Activated naive CD8-positive, alpha-beta T cell treated with anti-CD3 and anti-CD28 coated beads for 36 hours (primary cell): ENCODE measurements around the gene KRTAP12-3. TPM values are rescaled to one million over a fixed set of nuclear protein-coding genes. Genes with fewer than 3 reads are reported as not detected.
"Not testable (repeated sequence)": the region's sequence is repeated elsewhere in the genome, so short reads cannot be mapped to it uniquely, and the experiment has no call there.

ENCODE experiments used
- DNase-seq: peaks from one replicate; pipeline ENCODE4 v3.0.0; 2021
- H3K27ac Mint-ChIP-seq: one replicate; pipeline ENCODE4 v1.8.0; 2022; ENCODE audit warnings: mild to moderate bottlenecking, moderate library complexity, mixed read lengths
- H3K27me3 Mint-ChIP-seq: one replicate; pipeline ENCODE4 v1.8.0; 2022; ENCODE audit warnings: mild to moderate bottlenecking, mixed read lengths
- H3K36me3 Mint-ChIP-seq: one replicate; pipeline ENCODE4 v1.8.0; 2021; ENCODE audit warnings: mild to moderate bottlenecking, mixed read lengths
- H3K4me1 Mint-ChIP-seq: one replicate; pipeline ENCODE4 v1.8.0; 2021; ENCODE audit warnings: mixed read lengths
- H3K4me3 Mint-ChIP-seq: one replicate; pipeline ENCODE4 v1.8.0; 2022; ENCODE audit warnings: mild to moderate bottlenecking, moderate library complexity, mixed read lengths
- H3K9me3 Mint-ChIP-seq: one replicate; pipeline ENCODE4 v1.8.0; 2022; ENCODE audit warnings: mixed read lengths
- total RNA-seq, 2 experiments: library from RNA; stranded (reverse); gene quantifications; one replicate each; pipeline ENCODE4 v1.2.3, GENCODE V29; 2021

KRTAP12-3 gene
- total RNA-seq, 2 experiments from 2014 or later = not detected

DNA sequence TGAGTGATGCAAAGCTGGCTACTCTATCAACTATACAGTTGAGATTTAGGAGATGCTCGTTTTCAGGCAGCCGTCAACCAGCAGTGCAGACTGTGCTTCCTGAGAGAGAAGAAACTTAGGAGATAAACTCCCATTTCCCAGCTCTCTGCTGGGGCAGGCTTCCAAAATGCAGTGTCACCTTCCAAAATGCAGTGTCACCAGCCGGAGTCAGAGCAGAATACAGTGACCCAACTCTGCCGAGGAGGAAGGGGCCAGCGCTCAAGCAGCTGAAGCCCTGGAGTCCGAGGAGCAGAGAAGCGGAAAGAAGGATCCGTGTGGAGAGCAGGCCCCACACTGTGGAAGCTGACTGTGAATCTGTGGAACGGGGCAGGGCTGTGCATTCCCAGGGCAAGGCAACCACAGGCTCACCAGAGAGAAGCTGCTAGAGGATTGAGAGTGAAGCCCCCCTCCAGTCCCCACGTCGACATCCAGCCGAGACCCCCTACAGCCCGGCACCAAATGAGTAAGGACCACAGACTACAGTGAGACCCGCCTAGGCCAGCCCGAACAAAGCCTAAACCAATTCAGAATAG lies 24.9 kb downstream of the KRTAP12-3 start:
- Mint-ChIP-seq H3K36me3 (no peaks in the 10 kb centered on the region), H3K4me1 (peaks cover 6% of the 10 kb centered on the region), H3K27me3 (no peaks in the 10 kb centered on the region), H3K9me3 (peaks cover 1% of the 10 kb centered on the region), H3K27ac (no peak overlapping the region), H3K4me3 (no peak overlapping the region)
- no peak for DNase-seq

DNA sequence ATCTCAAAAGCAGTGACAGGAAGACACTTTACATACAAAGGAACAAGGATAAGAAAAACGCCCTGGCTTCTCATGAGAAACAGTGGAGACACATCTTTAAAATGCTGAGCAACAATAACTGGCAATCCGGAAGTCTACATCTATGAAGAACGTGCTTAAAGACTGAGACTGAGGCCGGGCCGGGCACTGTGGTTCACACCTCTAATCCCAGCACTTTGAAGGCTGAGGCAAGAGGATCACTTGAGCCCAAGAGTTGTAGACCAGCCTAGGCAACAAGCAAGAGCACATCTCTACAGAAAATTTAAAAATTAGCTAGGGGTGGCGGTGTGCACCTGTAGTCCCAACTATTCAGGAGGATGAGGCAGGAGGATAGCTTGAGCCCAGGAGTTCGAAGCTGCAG lies 26.3 kb downstream of the KRTAP12-3 start:
- Mint-ChIP-seq H3K4me3 (no peak overlapping the region), H3K27ac (no peak overlapping the region), H3K9me3 (peaks cover 1% of the 10 kb centered on the region), H3K36me3 (no peaks in the 10 kb centered on the region), H3K4me1 (peaks cover 6% of the 10 kb centered on the region), H3K27me3 (no peaks in the 10 kb centered on the region)
- DNase-seq = no peak

- peaks cover 6% of the 10 kb centered on the region for H3K4me1 Mint-ChIP-seq
- no peak overlapping the region for H3K27ac Mint-ChIP-seq
- H3K36me3 Mint-ChIP-seq = no peaks in the 10 kb centered on the region
- peaks cover 1% of the 10 kb centered on the region for H3K9me3 Mint-ChIP-seq
- no peak for DNase-seq
- H3K4me3 Mint-ChIP-seq = no peak overlapping the region
- H3K27me3 Mint-ChIP-seq = no peaks in the 10 kb centered on the region
Measured at GRCh38 chr21:44684483-44684882, 26.8 kb downstream of the KRTAP12-3 start.

DNA sequence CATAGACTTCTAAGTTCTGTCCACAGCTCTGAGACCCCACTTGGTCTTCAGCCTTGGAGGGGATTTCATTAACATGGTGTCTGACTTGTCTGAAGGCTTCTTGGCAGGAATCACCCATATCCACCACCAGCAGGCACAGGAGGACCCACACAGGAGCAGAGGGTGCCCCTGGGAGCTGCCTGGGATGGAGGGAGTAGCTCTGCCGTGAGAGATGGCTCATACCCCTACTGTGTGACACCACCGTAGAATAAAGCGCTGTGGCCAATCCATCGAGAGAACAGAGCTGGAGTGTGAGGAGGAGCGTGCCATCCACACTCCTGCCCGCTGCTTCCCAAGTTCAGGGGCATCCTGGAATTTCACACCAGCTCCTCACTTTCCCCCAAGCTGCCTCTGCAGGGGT lies 27.3 kb downstream of the KRTAP12-3 start:
- not testable (repeated sequence) for H3K9me3 Mint-ChIP-seq, H3K27me3 Mint-ChIP-seq, DNase-seq, H3K4me3 Mint-ChIP-seq, H3K27ac Mint-ChIP-seq, H3K36me3 Mint-ChIP-seq, H3K4me1 Mint-ChIP-seq

DNA sequence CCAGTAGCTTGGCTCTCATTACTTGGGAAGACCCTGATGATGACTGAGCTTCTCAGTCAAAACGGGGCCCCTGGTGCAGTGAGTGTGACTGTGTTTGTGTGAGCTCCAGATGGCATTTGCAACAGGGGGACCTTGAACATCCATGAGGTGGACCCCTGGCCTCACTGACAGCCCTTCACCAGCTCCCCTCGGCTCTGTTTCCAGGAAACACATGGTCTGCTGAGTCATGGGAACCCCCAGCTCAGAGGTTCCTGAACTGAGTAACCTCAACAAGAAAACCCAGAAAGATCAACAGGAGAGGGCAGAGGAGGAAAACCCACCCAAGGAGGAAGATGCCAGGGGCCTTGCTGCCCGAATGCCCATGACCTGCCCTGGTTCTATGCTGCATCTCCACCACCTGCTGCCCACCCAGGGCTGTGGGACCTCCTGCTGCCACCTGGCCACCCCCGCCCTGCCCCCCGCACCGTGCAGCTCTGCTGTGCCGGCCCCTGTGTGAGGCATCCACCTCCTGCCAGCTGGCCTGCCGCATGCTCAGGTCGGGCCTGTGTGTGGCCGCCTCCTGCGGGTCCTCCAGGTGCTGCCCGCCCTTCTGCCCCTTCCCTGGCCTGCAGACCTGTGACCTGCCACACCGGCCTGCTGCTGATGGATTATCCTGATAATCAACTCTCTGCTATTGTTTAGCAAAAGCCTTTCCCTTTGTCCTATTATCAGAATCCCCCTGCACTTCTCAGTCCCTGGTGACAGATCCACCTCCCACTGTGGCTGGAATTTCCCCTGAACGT lies 28.5 kb downstream of the KRTAP12-3 start:
- Mint-ChIP-seq H3K4me3 (no peak overlapping the region), H3K36me3 (no peaks in the 10 kb centered on the region), H3K27me3 (no peaks in the 10 kb centered on the region), H3K4me1 (peaks cover 8% of the 10 kb centered on the region), H3K9me3 (no peaks in the 10 kb centered on the region), H3K27ac (no peak overlapping the region)
- no peak for DNase-seq

DNA sequence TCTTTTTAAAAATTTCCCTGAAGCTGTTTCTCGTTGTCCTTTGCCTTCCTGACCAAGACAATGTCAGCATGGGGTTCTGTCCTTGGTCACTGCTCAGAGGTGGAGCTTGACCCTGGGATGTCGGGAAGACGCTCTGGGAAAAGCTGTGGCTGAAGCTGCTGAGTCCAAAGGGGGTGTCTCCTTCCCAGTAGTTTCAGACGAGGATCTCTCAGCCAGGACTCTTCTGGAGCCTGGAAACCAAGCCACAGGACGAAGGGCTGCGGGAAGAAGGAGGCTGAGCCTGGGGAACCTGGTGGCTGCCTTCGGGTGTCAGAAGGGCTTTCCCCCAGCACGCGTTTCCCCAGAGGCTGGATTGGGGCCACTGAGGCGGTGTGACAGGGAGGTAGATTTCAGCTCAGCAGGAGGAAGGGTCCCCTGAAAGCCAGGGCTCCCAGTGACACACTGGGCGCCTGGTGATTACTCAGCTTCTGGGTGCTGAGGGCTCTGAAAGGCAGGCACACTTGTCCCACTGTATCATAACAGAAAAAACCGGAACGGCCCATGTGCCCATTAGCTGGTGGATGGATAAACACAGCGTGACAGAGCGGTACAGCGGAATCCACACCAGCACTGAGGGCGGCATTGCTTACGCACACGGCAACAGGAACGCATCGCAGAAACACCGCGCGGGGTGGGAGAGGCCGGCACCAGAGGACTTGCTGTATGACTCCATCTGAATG lies 29.3 kb downstream of the KRTAP12-3 start:
- peaks cover 17% of the 10 kb centered on the region for H3K4me1 Mint-ChIP-seq

GRCh38 chr21:44687671-44688070 lies 29.9 kb downstream of the KRTAP12-3 start:
- Mint-ChIP-seq H3K36me3 (peaks cover 1% of the 10 kb centered on the region), H3K4me3 (no peak overlapping the region), H3K27me3 (no peaks in the 10 kb centered on the region), H3K9me3 (peaks cover 7% of the 10 kb centered on the region), H3K4me1 (peaks cover 18% of the 10 kb centered on the region), H3K27ac (no peak overlapping the region)
- DNase-seq = no peak

More for the DNA sequence above, 29.3 kb downstream of the KRTAP12-3 start:
- Mint-ChIP-seq H3K4me3 (no peak overlapping the region), H3K27ac (no peak overlapping the region), H3K36me3 (no peaks in the 10 kb centered on the region), H3K27me3 (no peaks in the 10 kb centered on the region), H3K9me3 (peaks cover 3% of the 10 kb centered on the region)
- DNase-seq = no peak

- Mint-ChIP-seq H3K9me3 (peaks cover 17% of the 10 kb centered on the region), H3K4me1 (peaks cover 18% of the 10 kb centered on the region)
- DNase-seq, H3K27ac Mint-ChIP-seq, H3K27me3 Mint-ChIP-seq, H3K4me3 Mint-ChIP-seq, H3K36me3 Mint-ChIP-seq: not testable (repeated sequence)
Measured at GRCh38 chr21:44689740-44690139, 32.0 kb downstream of the KRTAP12-3 start.

DNA sequence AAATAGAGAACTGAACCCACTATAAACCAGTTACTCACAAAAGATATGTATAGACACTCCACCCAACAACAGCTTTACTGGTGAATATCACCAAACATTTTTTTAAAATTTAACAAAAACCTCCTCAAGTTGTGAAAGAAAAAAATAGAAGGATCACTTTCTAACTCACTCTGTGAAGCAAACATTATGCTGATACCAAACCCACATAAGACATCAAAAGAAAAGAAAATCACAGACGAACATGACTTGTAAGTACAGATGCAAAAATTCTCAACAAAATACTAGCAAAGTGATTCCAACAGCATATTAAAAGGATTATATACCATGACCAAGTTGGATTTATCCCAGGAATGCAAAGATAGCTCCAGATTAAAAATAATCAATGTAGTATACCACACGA lies 34.0 kb downstream of the KRTAP12-3 start:
- Mint-ChIP-seq H3K4me1 (peaks cover 12% of the 10 kb centered on the region), H3K27me3 (peaks cover 9% of the 10 kb centered on the region), H3K9me3 (peaks cover 17% of the 10 kb centered on the region), H3K4me3 (no peak overlapping the region), H3K27ac (no peak overlapping the region), H3K36me3 (peaks cover 6% of the 10 kb centered on the region)
- no peak for DNase-seq

DNA sequence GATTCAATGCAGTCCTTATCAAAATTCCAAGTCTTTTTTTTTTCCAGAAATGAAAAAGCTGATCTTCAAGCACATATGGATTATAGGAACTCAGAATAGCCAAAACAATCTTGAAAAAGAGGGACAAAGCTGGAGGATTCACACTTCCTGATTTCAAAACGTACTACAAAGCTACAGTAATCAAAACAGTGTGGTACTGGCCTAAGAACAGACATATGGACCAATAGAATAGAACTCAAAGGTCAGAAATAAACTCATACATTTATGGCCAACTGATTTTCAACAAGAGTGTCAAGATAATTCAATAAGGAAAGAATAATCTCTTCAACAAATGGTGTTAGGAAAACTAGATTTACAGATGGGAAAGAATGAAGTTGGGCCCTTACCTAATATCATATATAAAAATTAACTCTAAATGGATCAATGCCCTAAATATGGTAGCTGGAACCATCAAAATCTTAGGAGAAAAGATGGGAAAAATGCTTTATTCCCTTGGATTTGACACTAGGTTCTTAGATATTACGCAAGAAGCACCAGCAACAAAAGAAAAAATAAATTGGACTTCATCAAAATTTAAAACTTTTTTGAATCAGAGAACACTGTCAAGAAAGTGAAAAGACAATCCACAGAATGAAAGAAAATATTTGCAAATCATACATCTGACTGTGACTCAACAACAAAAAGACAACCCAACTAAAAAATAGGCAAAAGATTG lies 35.2 kb downstream of the KRTAP12-3 start:
- peaks cover 6% of the 10 kb centered on the region for H3K36me3 Mint-ChIP-seq
- no peak for DNase-seq
- H3K4me1 Mint-ChIP-seq = peaks cover 16% of the 10 kb centered on the region
- peaks cover 17% of the 10 kb centered on the region for H3K9me3 Mint-ChIP-seq
- H3K4me3 Mint-ChIP-seq = no peak overlapping the region
- peaks cover 22% of the 10 kb centered on the region for H3K27me3 Mint-ChIP-seq
- no peak overlapping the region for H3K27ac Mint-ChIP-seq

GRCh38 chr21:44694776-44695175 lies 37.0 kb downstream of the KRTAP12-3 start:
- DNase-seq = no peak
- peaks cover 37% of the 10 kb centered on the region for H3K27me3 Mint-ChIP-seq
- peaks cover 20% of the 10 kb centered on the region for H3K4me1 Mint-ChIP-seq
- H3K4me3 Mint-ChIP-seq = no peak overlapping the region
- H3K36me3 Mint-ChIP-seq = peaks cover 6% of the 10 kb centered on the region
- peaks cover 17% of the 10 kb centered on the region for H3K9me3 Mint-ChIP-seq
- no peak overlapping the region for H3K27ac Mint-ChIP-seq

DNA sequence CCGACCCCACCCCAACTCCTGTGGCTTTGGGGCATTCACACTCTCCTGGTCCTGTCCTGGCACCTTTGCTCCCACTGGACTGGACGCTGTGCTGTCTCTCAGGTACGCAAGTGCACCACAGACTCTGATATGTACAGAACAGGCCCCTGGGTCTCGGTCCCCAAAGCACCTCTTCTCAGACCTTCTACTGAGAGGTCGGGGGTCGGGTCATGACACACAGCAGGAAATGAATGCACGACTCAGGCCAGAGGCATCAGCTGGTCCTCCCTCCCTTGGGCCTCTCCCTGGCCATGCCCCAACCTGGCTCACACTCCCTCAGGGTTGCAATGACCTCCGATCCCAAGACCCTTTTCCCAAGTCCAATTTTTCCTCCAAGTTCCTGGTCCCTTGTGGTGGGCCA lies 37.5 kb downstream of the KRTAP12-3 start:
- Mint-ChIP-seq H3K9me3 (peaks cover 17% of the 10 kb centered on the region), H3K27me3 (peaks cover 41% of the 10 kb centered on the region), H3K4me1 (peaks cover 20% of the 10 kb centered on the region), H3K27ac (no peak overlapping the region), H3K36me3 (peaks cover 6% of the 10 kb centered on the region), H3K4me3 (no peak overlapping the region)
- DNase-seq = no peak

DNA sequence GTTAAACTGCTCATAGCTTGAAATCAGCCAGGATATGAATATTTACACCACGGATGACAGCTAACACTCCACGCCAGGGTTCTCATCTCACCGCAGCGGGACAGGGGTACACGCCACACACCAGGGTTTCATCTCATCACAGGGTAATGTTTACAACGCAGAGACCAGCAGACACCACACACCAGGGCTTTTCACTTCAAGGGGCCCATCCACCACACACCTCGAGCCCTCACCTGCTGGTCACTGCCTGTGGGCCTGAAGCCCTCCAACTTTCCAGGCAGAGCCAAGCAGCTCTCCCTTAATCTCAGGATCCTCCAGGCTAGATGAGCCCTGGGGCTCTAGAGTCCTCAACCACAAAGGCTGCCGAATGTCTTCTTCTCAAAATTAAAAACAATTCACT lies 37.9 kb downstream of the KRTAP12-3 start:
- H3K4me1 Mint-ChIP-seq = peaks cover 20% of the 10 kb centered on the region
- H3K27me3 Mint-ChIP-seq = peaks cover 43% of the 10 kb centered on the region
- DNase-seq = no peak
- H3K9me3 Mint-ChIP-seq = peaks cover 17% of the 10 kb centered on the region
- no peak overlapping the region for H3K4me3 Mint-ChIP-seq
- H3K27ac Mint-ChIP-seq = no peak overlapping the region
- peaks cover 6% of the 10 kb centered on the region for H3K36me3 Mint-ChIP-seq

DNA sequence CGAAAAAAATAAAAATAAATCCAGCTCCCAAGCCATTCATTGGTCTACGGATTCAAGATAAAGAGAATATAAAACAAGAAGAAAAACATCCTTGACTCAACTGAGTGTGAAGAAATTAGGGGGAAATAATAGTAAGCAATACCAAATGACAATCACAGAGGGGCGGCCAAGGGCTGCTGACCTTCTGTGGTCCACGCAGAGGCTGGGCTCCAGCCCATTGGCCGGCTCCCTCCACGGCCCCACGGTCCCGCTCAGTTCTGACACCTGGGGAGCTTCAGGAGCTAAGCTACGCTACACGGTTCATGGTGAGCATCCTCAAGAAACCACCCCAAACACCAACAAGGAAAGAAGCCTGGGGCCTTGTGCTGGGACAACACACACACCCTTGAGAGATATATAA lies 38.8 kb downstream of the KRTAP12-3 start:
- Mint-ChIP-seq H3K36me3 (peaks cover 6% of the 10 kb centered on the region), H3K27ac (no peak overlapping the region), H3K27me3 (peaks cover 49% of the 10 kb centered on the region), H3K4me1 (peaks cover 13% of the 10 kb centered on the region), H3K4me3 (no peak overlapping the region), H3K9me3 (peaks cover 17% of the 10 kb centered on the region)
- DNase-seq = no peak
